GM21528 (cell line): ENCODE results near the gene PTGIS.
"Not testable (repeated sequence)": the region's sequence is repeated elsewhere in the genome, so short reads cannot be mapped to it uniquely, and the experiment has no call there.

Source experiments
- ATAC-seq: cut with Tn5 transposase; IDR thresholded peaks from one replicate; pipeline ENCODE4 v1.9.1; 2021; ENCODE audit warnings: mild to moderate bottlenecking, moderate library complexity; ENCODE audit not compliant: unreplicated experiment, low FRiP score

PTGIS gene

GRCh38 chr20:49567421-49568277, at the start of gene PTGIS:
PTGIS (minus strand) TSS chr20:49568137; CDS start chr20:49568116, 21 bp downstream.
- no peak for ATAC-seq

- not testable (repeated sequence) for ATAC-seq
These were observed 49.5 kb upstream of the PTGIS start for GRCh38 chr20:49617394-49617793.

- no peak for ATAC-seq
These were observed 48.4 kb upstream of the PTGIS start for GRCh38 chr20:49616154-49617007.

GRCh38 chr20:49615401-49616153, 47.6 kb upstream of the PTGIS start:
- ATAC-seq = no peak

- ATAC-seq = not testable (repeated sequence)
These were observed 47.1 kb upstream of the PTGIS start for GRCh38 chr20:49615051-49615400.

- no peak for ATAC-seq
These were observed 46.6 kb upstream of the PTGIS start for GRCh38 chr20:49614338-49615050.

GRCh38 chr20:49612127-49612738, 44.3 kb upstream of the PTGIS start:
- ATAC-seq = no peak

GRCh38 chr20:49611539-49612126, 43.7 kb upstream of the PTGIS start:
- ATAC-seq = not testable (repeated sequence)

- ATAC-seq = no peak
These were observed 43.0 kb upstream of the PTGIS start for GRCh38 chr20:49610691-49611538.

- ATAC-seq = no peak
These were observed 41.1 kb upstream of the PTGIS start for GRCh38 chr20:49608752-49609670.

GRCh38 chr20:49607568-49607967, 39.6 kb upstream of the PTGIS start:
- no peak for ATAC-seq

- ATAC-seq = no peak
These were observed 35.3 kb upstream of the PTGIS start for GRCh38 chr20:49603209-49603627.

- no peak for ATAC-seq
These were observed 34.6 kb upstream of the PTGIS start for GRCh38 chr20:49602345-49603208.

GRCh38 chr20:49601153-49601924, 33.4 kb upstream of the PTGIS start:
- no peak for ATAC-seq

GRCh38 chr20:49599746-49600113, 31.8 kb upstream of the PTGIS start:
- ATAC-seq = no peak
